Activated CD8-positive, alpha-beta memory T cell treated with anti-CD3 and anti-CD28 coated beads for 24 hours (primary cell): ENCODE data around the gene CA10.

Experiments
- DNase-seq: peaks from one replicate; pipeline ENCODE4 v3.0.0-alpha.2; 2020

The CA10 gene

GRCh38 chr17:52041123-52041617 lies 117.3 kb downstream of the CA10 start:
- DNase-seq: no peak

- DNase-seq: no peak
Observed at GRCh38 chr17:52036416-52036815, 122.1 kb downstream of the CA10 start.

GRCh38 chr17:52035336-52035915 lies 123.1 kb downstream of the CA10 start:
- no peak for DNase-seq

- DNase-seq: no peak
Observed at GRCh38 chr17:52032454-52032853, 126.1 kb downstream of the CA10 start.

- DNase-seq: no peak
Observed at GRCh38 chr17:52030052-52030451, 128.5 kb downstream of the CA10 start.

GRCh38 chr17:52027620-52028295 lies 130.8 kb downstream of the CA10 start:
- no peak for DNase-seq

GRCh38 chr17:52027081-52027480 lies 131.4 kb downstream of the CA10 start:
- no peak for DNase-seq

GRCh38 chr17:52026075-52026474 lies 132.4 kb downstream of the CA10 start:
- DNase-seq: no peak

- DNase-seq: no peak
Observed at GRCh38 chr17:52025236-52025635, 133.3 kb downstream of the CA10 start.

GRCh38 chr17:52024300-52024870 lies 134.1 kb downstream of the CA10 start:
- DNase-seq: no peak

GRCh38 chr17:52011064-52011463 lies 147.4 kb downstream of the CA10 start:
- DNase-seq: no peak

- no peak for DNase-seq
Observed at GRCh38 chr17:51999654-52000053, 158.9 kb downstream of the CA10 start.

- no peak for DNase-seq
Observed at GRCh38 chr17:51997723-51998122, 160.8 kb downstream of the CA10 start.

GRCh38 chr17:51995797-51996403 lies 162.6 kb downstream of the CA10 start:
- DNase-seq: no peak

- DNase-seq: no peak
Observed at GRCh38 chr17:51992864-51993416, 165.6 kb downstream of the CA10 start.

GRCh38 chr17:51971121-51971520 lies 187.4 kb downstream of the CA10 start:
- no peak for DNase-seq

GRCh38 chr17:51961689-51962088 lies 196.8 kb downstream of the CA10 start:
- no peak for DNase-seq

GRCh38 chr17:51957786-51958185 lies 200.7 kb downstream of the CA10 start:
- DNase-seq: no peak

- DNase-seq: no peak
Observed at GRCh38 chr17:51955245-51955644, 203.3 kb downstream of the CA10 start.

- no peak for DNase-seq
Observed at GRCh38 chr17:51954232-51954765, 204.2 kb downstream of the CA10 start.

- no peak for DNase-seq
Observed at GRCh38 chr17:51951741-51952140, 206.8 kb downstream of the CA10 start.

GRCh38 chr17:51948128-51948527 lies 210.4 kb downstream of the CA10 start:
- no peak for DNase-seq

GRCh38 chr17:51947160-51947735 lies 211.3 kb downstream of the CA10 start:
- DNase-seq: no peak
